ENCODE results near the gene RALB. TPM values are rescaled to one million over a fixed set of nuclear protein-coding genes. Genes with fewer than 3 reads are reported as not detected.
A peak's percentile ranks its signal among the peaks of the same experiment; 100 is the strongest.

Gene RALB
- 10 to 100 TPM; 23.0 to 85.8 (median 46.5) TPM for total RNA-seq

GRCh38 chr2:120252225-120253020, at the start of gene RALB:
Gene RALB, plus strand, starts transcription at chr2:120252852. Its CDS starts 25,813 bp downstream, at chr2:120278665.
- DNase-seq (peak; percentile 99 to 100), ATAC-seq (ENCODE audit: low FRiP score in 2 of 2) (peak; percentile 96 to 97)
- H3K4me3 ChIP-seq, result peak within 1 kb of the TSS; percentile 75 to 98 (median 92)
- peaks cover 18 to 47% (median 32%) of the 10 kb centered on the region in 4 donors for H3K4me1 ChIP-seq
- no peaks in the 10 kb centered on the region for H3K9me3 ChIP-seq
- 0 to 2% methylated on average over 44 to 57 of the region's 71 CpGs for WGBS, 2 donors
- TF ChIP-seq POLR2A (IDR thresholded peaks at IDR 0.05) (peak in 3 of 4 donors; percentile 49 to 80 (median 63)), EP300 (IDR thresholded peaks at IDR 0.05) (no peak), POLR2AphosphoS5 (IDR thresholded peaks at IDR 0.05) (peak; percentile 68 to 87)
- no peaks in the 10 kb centered on the region for H3K27me3 ChIP-seq
- no peaks in the 10 kb centered on the region for H3K36me3 ChIP-seq
- H3K27ac ChIP-seq, result peak within 1 kb of the TSS; percentile 94 to 99 (median 95)

- peak in 1 of 4 donors; percentile 7 for TF ChIP-seq EP300 (IDR thresholded peaks at IDR 0.05)
- TF ChIP-seq POLR2A (IDR thresholded peaks at IDR 0.05), result no peak
- ATAC-seq (ENCODE audit: low FRiP score in 2 of 2), result peak; percentile 51 to 57
- Histone ChIP-seq H3K27me3 (no peaks in the 10 kb centered on the region), H3K9me3 (no peaks in the 10 kb centered on the region), H3K4me1 (peaks cover 0 to 12% (median 6%) of the 10 kb centered on the region in 4 donors), H3K27ac (peak overlapping the region in 3 of 4 donors; percentile 65 to 78 (median 71)), H3K4me3 (no peak overlapping the region), H3K36me3 (no peaks in the 10 kb centered on the region)
- 52 to 59% methylated on average over 5 to 10 of the region's 10 CpGs for WGBS, 2 donors
- peak in 1 of 2 donors; percentile 73 for DNase-seq
Measured at GRCh38 chr2:120203251-120204021, 49.2 kb upstream of the RALB start.

GRCh38 chr2:120204022-120204405, 48.6 kb upstream of the RALB start:
- 89 to 91% methylated on average over 4 to 5 of the region's 5 CpGs for WGBS, 2 donors
- no peak for DNase-seq
- no peak for TF ChIP-seq POLR2A (IDR thresholded peaks at IDR 0.05)
- TF ChIP-seq CTCF (IDR thresholded peaks at IDR 0.05), result no peak
- TF ChIP-seq POLR2AphosphoS5 (IDR thresholded peaks at IDR 0.05), result no peak
- H3K4me3 ChIP-seq, result no peak overlapping the region
- no peaks in the 10 kb centered on the region for H3K9me3 ChIP-seq
- H3K4me1 ChIP-seq, result peaks cover 0 to 12% (median 6%) of the 10 kb centered on the region in 4 donors
- H3K27me3 ChIP-seq, result no peaks in the 10 kb centered on the region
- peak overlapping the region in 2 of 4 donors; percentile 65 to 78 for H3K27ac ChIP-seq
- peak in 1 of 2 donors; percentile 5 for ATAC-seq (ENCODE audit: low FRiP score in 2 of 2)
- no peaks in the 10 kb centered on the region for H3K36me3 ChIP-seq

GRCh38 chr2:120204417-120204816, 48.2 kb upstream of the RALB start:
- H3K27ac ChIP-seq, result peak overlapping the region in 1 of 4 donors; percentile 65
- H3K4me3 ChIP-seq, result no peak overlapping the region
- H3K4me1 ChIP-seq, result peaks cover 0 to 12% (median 6%) of the 10 kb centered on the region in 4 donors
- no peaks in the 10 kb centered on the region for H3K36me3 ChIP-seq
- ATAC-seq (ENCODE audit: low FRiP score in 2 of 2) (no peak), DNase-seq (no peak)
- TF ChIP-seq POLR2AphosphoS5 (IDR thresholded peaks at IDR 0.05) (no peak), CTCF (IDR thresholded peaks at IDR 0.05) (no peak), POLR2A (IDR thresholded peaks at IDR 0.05) (no peak), EP300 (IDR thresholded peaks at IDR 0.05) (no peak)
- H3K27me3 ChIP-seq, result no peaks in the 10 kb centered on the region
- no peaks in the 10 kb centered on the region for H3K9me3 ChIP-seq
- WGBS, 2 donors, result 63 to 76% methylated on average over 3 of the region's 3 CpGs

GRCh38 chr2:120204945-120205670, 47.5 kb upstream of the RALB start:
- Histone ChIP-seq H3K36me3 (no peaks in the 10 kb centered on the region), H3K4me3 (no peak overlapping the region), H3K4me1 (peaks cover 0 to 15% (median 6%) of the 10 kb centered on the region in 4 donors), H3K27ac (no peak overlapping the region), H3K9me3 (no peaks in the 10 kb centered on the region), H3K27me3 (no peaks in the 10 kb centered on the region)
- no peak for DNase-seq
- TF ChIP-seq POLR2AphosphoS5 (IDR thresholded peaks at IDR 0.05), result no peak
- no peak for TF ChIP-seq POLR2A (IDR thresholded peaks at IDR 0.05)
- no peak for TF ChIP-seq EP300 (IDR thresholded peaks at IDR 0.05)
- no peak for TF ChIP-seq CTCF (IDR thresholded peaks at IDR 0.05)
- no peak for ATAC-seq (ENCODE audit: low FRiP score in 2 of 2)
- WGBS, 2 donors, result 95 to 99% methylated on average over 11 to 12 of the region's 12 CpGs

All from upper lobe of left lung (tissue), 6 donors.